Measurements from ENCODE around the gene TEKTIP1. TPM values are rescaled to one million over a fixed set of nuclear protein-coding genes. Genes with fewer than 3 reads are reported as not detected.

TEKTIP1 gene
- total RNA-seq, 6 experiments from 2014 or later = 1.1 to 1.6 (median 1.3) TPM; not detected in 3

DNA sequence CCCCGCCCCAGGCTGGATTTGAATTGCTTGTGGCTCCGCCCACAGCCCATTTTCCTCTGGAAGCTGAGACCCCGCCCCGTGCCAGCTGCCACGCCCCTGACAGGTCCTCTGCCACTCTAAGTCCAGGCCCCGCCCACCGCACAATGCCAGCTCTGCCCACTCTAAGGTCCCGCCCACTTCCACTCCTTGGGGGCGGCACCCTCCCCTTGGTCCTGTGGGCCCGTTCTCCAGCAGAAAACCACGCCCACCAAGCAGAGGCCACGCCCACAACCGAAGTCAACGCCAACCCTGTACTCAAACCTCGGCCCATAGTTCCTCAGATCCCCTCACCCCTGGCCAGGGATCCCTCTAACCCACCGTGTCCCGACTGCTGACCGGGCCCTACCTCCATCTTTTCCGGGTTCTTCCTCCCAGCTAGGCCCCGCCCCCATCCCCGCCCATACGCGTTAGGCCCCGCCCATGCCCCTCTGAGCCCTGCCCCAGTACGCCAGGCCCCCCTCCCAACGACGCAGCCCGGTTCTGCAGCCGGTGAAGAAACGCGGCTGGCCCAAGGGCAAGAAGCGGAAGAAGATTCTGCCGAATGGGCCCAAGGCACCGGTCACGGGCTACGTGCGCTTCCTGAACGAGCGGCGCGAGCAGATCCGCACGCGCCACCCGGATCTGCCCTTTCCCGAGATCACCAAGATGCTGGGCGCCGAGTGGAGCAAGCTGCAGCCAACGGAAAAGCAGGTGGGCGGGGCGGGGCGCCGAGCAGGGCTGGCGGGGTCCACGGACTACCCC lies 35.1 kb downstream of the TEKTIP1 start:
- Histone ChIP-seq H3K4me3 (peak overlapping the region; percentile 79 to 96 (median 83)), H3K36me3 (no peaks in the 10 kb centered on the region), H3K9me3 (no peaks in the 10 kb centered on the region), H3K27ac (no peak overlapping the region), H3K27me3 (no peaks in the 10 kb centered on the region), H3K4me1 (peaks cover 0 to 6% (median 0%) of the 10 kb centered on the region in 4 donors)
- TF ChIP-seq POLR2A (IDR thresholded peaks at IDR 0.05) = no peak
- TF ChIP-seq, protein P1, sequence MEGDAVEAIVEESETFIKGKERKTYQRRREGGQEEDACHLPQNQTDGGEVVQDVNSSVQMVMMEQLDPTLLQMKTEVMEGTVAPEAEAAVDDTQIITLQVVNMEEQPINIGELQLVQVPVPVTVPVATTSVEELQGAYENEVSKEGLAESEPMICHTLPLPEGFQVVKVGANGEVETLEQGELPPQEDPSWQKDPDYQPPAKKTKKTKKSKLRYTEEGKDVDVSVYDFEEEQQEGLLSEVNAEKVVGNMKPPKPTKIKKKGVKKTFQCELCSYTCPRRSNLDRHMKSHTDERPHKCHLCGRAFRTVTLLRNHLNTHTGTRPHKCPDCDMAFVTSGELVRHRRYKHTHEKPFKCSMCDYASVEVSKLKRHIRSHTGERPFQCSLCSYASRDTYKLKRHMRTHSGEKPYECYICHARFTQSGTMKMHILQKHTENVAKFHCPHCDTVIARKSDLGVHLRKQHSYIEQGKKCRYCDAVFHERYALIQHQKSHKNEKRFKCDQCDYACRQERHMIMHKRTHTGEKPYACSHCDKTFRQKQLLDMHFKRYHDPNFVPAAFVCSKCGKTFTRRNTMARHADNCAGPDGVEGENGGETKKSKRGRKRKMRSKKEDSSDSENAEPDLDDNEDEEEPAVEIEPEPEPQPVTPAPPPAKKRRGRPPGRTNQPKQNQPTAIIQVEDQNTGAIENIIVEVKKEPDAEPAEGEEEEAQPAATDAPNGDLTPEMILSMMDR (IDR thresholded peaks at IDR 0.05) = no peak
- intact Hi-C loops (cut with DNase I) = no loop called here
- peak; percentile 35 to 71 (median 60) for ATAC-seq
- WGBS (ENCODE audit: insufficient coverage, low coverage, low lambda C conversion rate, missing lambda C conversion rate) = 63% methylated on average over 37 of the region's 55 CpGs
- DNase-seq = peak; percentile 90 to 94 (median 91)

DNA sequence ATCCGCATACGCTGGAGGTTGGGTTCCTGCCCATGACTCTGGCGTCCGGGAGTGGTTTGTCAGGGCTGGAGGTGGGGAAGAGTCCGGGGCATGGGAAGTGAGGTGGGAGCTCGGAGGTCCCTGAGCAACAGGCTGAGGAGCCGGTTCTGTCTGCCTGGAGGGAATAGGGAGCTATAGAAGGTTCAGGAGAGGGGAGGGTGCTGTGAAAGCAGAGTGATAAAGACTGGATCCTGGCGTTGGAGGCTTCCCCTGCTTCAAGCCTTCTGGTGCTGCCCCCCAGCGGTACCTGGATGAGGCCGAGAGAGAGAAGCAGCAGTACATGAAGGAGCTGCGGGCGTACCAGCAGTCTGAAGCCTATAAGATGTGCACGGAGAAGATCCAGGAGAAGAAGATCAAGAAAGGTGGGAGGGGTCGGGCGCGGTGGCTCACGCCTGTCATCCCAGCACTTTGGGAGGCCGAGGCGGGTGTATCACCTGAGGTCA lies 36.3 kb downstream of the TEKTIP1 start:
- Histone ChIP-seq H3K4me1 (peaks cover 0 to 6% (median 0%) of the 10 kb centered on the region in 4 donors), H3K36me3 (no peaks in the 10 kb centered on the region), H3K27ac (no peak overlapping the region), H3K27me3 (no peaks in the 10 kb centered on the region), H3K9me3 (no peaks in the 10 kb centered on the region), H3K4me3 (no peak overlapping the region)
- 92% methylated on average over 13 of the region's 19 CpGs for WGBS (ENCODE audit: insufficient coverage, low coverage, low lambda C conversion rate, missing lambda C conversion rate)
- intact Hi-C loops (cut with DNase I) = no loop called here
- ATAC-seq = no peak
- no peak for DNase-seq
- TF ChIP-seq, protein P1 (IDR thresholded peaks at IDR 0.05) = no peak
- TF ChIP-seq POLR2A (IDR thresholded peaks at IDR 0.05) = no peak

DNA sequence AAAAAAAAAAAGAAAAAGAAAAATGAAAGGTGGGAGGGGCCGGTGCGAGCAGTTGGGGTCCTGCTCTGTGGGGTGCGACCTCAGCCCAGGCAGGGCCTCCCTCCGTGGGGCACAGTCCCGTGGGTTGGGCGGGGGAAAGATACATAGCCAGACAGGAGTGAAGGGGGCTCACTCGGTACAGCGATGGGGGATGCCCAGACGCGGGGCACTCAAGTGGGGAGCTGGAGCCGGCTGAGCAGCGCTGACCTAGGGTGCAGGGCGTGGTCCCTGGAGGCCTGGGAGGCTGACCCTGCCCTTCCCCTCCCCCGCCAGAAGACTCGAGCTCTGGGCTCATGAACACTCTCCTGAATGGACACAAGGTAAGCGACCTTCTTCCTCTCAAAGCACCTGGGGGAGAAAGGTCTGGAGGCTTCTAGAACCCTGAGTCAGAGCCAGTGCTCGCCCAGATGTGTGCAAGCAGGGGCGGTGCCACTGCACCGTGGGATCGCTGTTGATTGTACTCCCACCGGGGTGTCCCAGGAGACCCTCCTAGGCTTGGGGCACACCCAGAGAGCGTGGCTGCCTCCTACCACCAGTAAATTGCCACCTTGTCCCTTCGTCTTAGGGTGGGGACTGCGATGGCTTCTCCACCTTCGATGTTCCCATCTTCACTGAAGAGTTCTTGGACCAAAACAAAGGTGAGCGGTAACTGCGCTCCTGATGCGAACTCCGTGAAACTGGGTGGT lies 37.1 kb downstream of the TEKTIP1 start:
- ATAC-seq (no peak), DNase-seq (no peak)
- H3K27me3 ChIP-seq = no peaks in the 10 kb centered on the region
- no peak for TF ChIP-seq POLR2A (IDR thresholded peaks at IDR 0.05)
- TF ChIP-seq, protein P1 (IDR thresholded peaks at IDR 0.05) = no peak
- no peak overlapping the region for H3K4me3 ChIP-seq
- peaks cover 0 to 6% (median 0%) of the 10 kb centered on the region in 4 donors for H3K4me1 ChIP-seq
- intact Hi-C loops (cut with DNase I) = no loop called here
- H3K27ac ChIP-seq = no peak overlapping the region
- no peaks in the 10 kb centered on the region for H3K9me3 ChIP-seq
- 87% methylated on average over 12 of the region's 29 CpGs for WGBS (ENCODE audit: insufficient coverage, low coverage, low lambda C conversion rate, missing lambda C conversion rate)
- H3K36me3 ChIP-seq = no peaks in the 10 kb centered on the region

DNA sequence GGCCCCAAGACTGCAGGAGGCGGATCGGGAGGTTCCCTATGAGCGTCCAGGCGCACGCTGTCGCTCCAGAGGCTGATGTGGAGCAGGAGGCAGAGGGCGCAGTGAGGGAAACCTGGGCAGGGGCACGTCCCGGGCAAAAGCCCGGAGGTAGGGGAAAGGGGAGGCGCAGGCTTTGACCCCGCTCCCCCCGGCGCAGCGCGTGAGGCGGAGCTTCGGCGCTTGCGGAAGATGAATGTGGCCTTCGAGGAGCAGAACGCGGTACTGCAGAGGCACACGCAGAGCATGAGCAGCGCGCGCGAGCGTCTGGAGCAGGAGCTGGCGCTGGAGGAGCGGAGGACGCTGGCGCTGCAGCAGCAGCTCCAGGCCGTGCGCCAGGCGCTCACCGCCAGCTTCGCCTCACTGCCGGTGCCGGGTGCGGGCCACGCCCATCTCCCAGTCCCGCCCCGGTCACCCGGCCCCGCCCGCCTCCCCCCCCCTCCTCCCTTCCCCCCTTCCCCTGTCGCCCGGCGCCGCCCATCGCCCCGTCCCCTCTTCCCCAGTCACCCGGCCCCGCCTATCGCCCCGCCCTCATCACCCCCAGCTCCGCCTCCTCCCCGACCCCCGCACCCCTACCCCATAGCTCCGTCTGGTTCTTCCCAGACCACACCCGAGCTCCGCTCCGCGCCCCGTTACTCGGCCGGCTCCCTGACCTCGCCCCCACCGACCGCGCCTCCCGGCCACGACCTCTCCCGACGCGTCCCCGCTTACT lies 37.9 kb downstream of the TEKTIP1 start:
- intact Hi-C loops (cut with DNase I) = no loop called here
- Histone ChIP-seq H3K36me3 (no peaks in the 10 kb centered on the region), H3K9me3 (no peaks in the 10 kb centered on the region), H3K4me3 (peak overlapping the region in 1 of 3 donors; percentile 4), H3K27me3 (no peaks in the 10 kb centered on the region), H3K4me1 (peaks cover 0 to 5% (median 0%) of the 10 kb centered on the region in 4 donors), H3K27ac (no peak overlapping the region)
- TF ChIP-seq, protein P1 (IDR thresholded peaks at IDR 0.05) = no peak
- no peak for TF ChIP-seq POLR2A (IDR thresholded peaks at IDR 0.05)
- DNase-seq (peak in 1 of 3 donors; percentile 49), ATAC-seq (no peak)
- WGBS (ENCODE audit: insufficient coverage, low coverage, low lambda C conversion rate, missing lambda C conversion rate) = 76% methylated on average over 29 of the region's 78 CpGs
